B cell (primary cell): ENCODE results near the gene SLC9A9.

Experiments used
- CTCF ChIP-seq: fragments of 200-600 bp; IDR thresholded peaks from one replicate; pipeline ENCODE4 v1.8.0; 2022; ENCODE audit warnings: antibody characterized with exemption, mild to moderate bottlenecking
- EZH2 ChIP-seq: IDR thresholded peaks from 2 replicates; pipeline ENCODE4 v1.6.1; 2012; ENCODE audit warnings: borderline replicate concordance, low read depth, mild to moderate bottlenecking, moderate library complexity, low read length; ENCODE audit not compliant: insufficient read depth, poor library complexity, severe bottlenecking

GRCh38 chr3:143775459-143775858 lies 72.8 kb downstream of the SLC9A9 start:
- TF ChIP-seq CTCF: peak; percentile 71
- no peak for TF ChIP-seq EZH2
